ENCODE measurements around the gene CD40LG.

DNA sequence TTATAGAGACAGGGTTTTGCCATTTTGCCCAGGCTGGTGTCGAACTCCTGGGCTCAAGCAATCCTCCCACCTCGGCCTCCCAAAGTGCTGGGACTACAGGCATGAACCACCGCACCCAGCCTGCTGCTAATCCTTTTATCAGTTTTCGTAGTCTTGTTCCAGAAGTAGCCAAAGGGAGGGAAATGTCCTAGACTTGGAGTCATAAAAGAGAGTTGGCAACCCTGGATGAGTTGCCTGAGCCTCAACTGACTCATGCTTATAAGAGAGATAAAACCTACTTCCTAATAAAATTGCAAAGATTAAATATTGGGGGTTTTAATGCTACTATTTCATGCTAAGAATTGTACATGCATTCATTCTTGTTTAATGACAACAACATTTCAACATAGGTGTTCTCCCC is 44.3 kb downstream of the CD40LG start:
- TF ChIP-seq CTCF (conservative IDR thresholded peaks at IDR 0.05) (no peak), ZFX (IDR thresholded peaks at IDR 0.05) (no peak)

Measured in C4-2B (cell line).